NCI-H1930 (cell line): ENCODE results near the gene CTNNAL1.
"Not testable (repeated sequence)": the region's sequence is repeated elsewhere in the genome, so short reads cannot be mapped to it uniquely, and the experiment has no call there.

Experiments
- DNase-seq, 2 experiments: peaks; one replicate each; lab custom pipeline; 2025; lab: John Stamatoyannopoulos, UW

Gene CTNNAL1

GRCh38 chr9:108994695-108995094 lies 18.6 kb downstream of the CTNNAL1 start:
- DNase-seq, result no peak

GRCh38 chr9:108991479-108991878 lies 21.8 kb downstream of the CTNNAL1 start:
- DNase-seq, result no peak

- no peak for DNase-seq
Observed at GRCh38 chr9:108983885-108984284, 29.4 kb downstream of the CTNNAL1 start.

- DNase-seq, result no peak
Observed at GRCh38 chr9:108980893-108981292, 32.4 kb downstream of the CTNNAL1 start.

GRCh38 chr9:108978205-108978604 lies 35.1 kb downstream of the CTNNAL1 start:
- DNase-seq, result no peak

- DNase-seq, result no peak
Observed at GRCh38 chr9:108973895-108974294, 39.4 kb downstream of the CTNNAL1 start.

- DNase-seq, result no peak
Observed at GRCh38 chr9:108972626-108973209, 40.6 kb downstream of the CTNNAL1 start.

- no peak for DNase-seq
Observed at GRCh38 chr9:108972186-108972585, 41.1 kb downstream of the CTNNAL1 start.

- DNase-seq, result not testable (repeated sequence)
Observed at GRCh38 chr9:108971392-108971791, 41.9 kb downstream of the CTNNAL1 start.

GRCh38 chr9:108967916-108968315 lies 45.4 kb downstream of the CTNNAL1 start:
- DNase-seq, result no peak

GRCh38 chr9:108963459-108964143 lies 49.7 kb downstream of the CTNNAL1 start:
- DNase-seq, result no peak

- no peak for DNase-seq
Observed at GRCh38 chr9:108961151-108961550, 52.1 kb downstream of the CTNNAL1 start.

GRCh38 chr9:108960331-108960730 lies 53.0 kb downstream of the CTNNAL1 start:
- no peak for DNase-seq

- no peak for DNase-seq
Observed at GRCh38 chr9:108956631-108957026, 56.7 kb downstream of the CTNNAL1 start.

- no peak for DNase-seq
Observed at GRCh38 chr9:108956022-108956630, 57.2 kb downstream of the CTNNAL1 start.

GRCh38 chr9:108953983-108954574 lies 59.2 kb downstream of the CTNNAL1 start:
- peak in 1 of 2 experiments; percentile 35 for DNase-seq

- DNase-seq, result no peak
Observed at GRCh38 chr9:108951578-108951977, 61.7 kb downstream of the CTNNAL1 start.

- DNase-seq, result no peak
Observed at GRCh38 chr9:108950168-108950567, 63.1 kb downstream of the CTNNAL1 start.

- DNase-seq, result no peak
Observed at GRCh38 chr9:108939975-108940374, 73.3 kb downstream of the CTNNAL1 start.

- DNase-seq, result no peak
Observed at GRCh38 chr9:108937561-108938305, 75.6 kb downstream of the CTNNAL1 start.

- DNase-seq, result peak; percentile 70 to 84
Observed at GRCh38 chr9:108934323-108934893, 78.9 kb downstream of the CTNNAL1 start, which contains the start of gene ABITRAM. Gene ABITRAM (plus strand): TSS chr9:108934400. CDS start chr9:108934487, 87 bp downstream.
